Stimulated activated CD4-positive, alpha-beta T cell treated with anti-CD3 and anti-CD28 coated beads, Interleukin-2, amount 100 ng/mL, for 24 hours (primary cell): ENCODE data around the gene DOK1.
A peak's percentile ranks its signal among the peaks of the same experiment; 100 is the strongest.

Experiments used
- DNase-seq, 2 donors: peaks; one replicate each; pipeline ENCODE4 v3.0.0-alpha.2; 2020

Gene DOK1

GRCh38 chr2:74525717-74526648 is 28.5 kb upstream of the DOK1 start, which contains the start of gene DQX1:
Gene DQX1 (minus strand): TSS chr2:74526231. CDS start chr2:74525729, 502 bp downstream.
- no peak for DNase-seq

GRCh38 chr2:74526649-74527230 is 27.8 kb upstream of the DOK1 start:
- DNase-seq, result no peak

- no peak for DNase-seq
Measured at GRCh38 chr2:74527741-74528140, 26.8 kb upstream of the DOK1 start.

GRCh38 chr2:74528600-74529356 is 25.7 kb upstream of the DOK1 start:
- no peak for DNase-seq

GRCh38 chr2:74529357-74530238 is 24.9 kb upstream of the DOK1 start, which contains the start of the genes AUP1 and HTRA2:
Gene AUP1 (minus strand): TSS chr2:74529706. CDS start chr2:74529629, 77 bp downstream.
Gene HTRA2 (plus strand): TSS chr2:74529933. CDS start chr2:74530007, 74 bp downstream.
- DNase-seq, result peak; percentile 92 to 95

- peak; percentile 49 to 53 for DNase-seq
Measured at GRCh38 chr2:74530239-74531187, 24.0 kb upstream of the DOK1 start.

GRCh38 chr2:74531666-74532065 is 22.9 kb upstream of the DOK1 start:
- DNase-seq, result no peak

GRCh38 chr2:74532222-74532621 is 22.3 kb upstream of the DOK1 start:
- no peak for DNase-seq

- no peak for DNase-seq
Measured at GRCh38 chr2:74533464-74533863, 21.1 kb upstream of the DOK1 start.

GRCh38 chr2:74534411-74534810 is 20.1 kb upstream of the DOK1 start:
- no peak for DNase-seq

GRCh38 chr2:74535440-74535965 is 19.0 kb upstream of the DOK1 start:
- DNase-seq, result no peak

GRCh38 chr2:74536166-74536950 is 18.2 kb upstream of the DOK1 start:
- no peak for DNase-seq

- DNase-seq, result no peak
Measured at GRCh38 chr2:74537140-74537539, 17.4 kb upstream of the DOK1 start.

GRCh38 chr2:74538881-74539339 is 15.6 kb upstream of the DOK1 start:
- no peak for DNase-seq

- DNase-seq, result no peak
Measured at GRCh38 chr2:74540291-74540690, 14.2 kb upstream of the DOK1 start.

- DNase-seq, result no peak
Measured at GRCh38 chr2:74542978-74543377, 11.5 kb upstream of the DOK1 start.

- DNase-seq, result no peak
Measured at GRCh38 chr2:74544634-74545033, 9.9 kb upstream of the DOK1 start.

GRCh38 chr2:74546004-74546403 is 8.5 kb upstream of the DOK1 start:
- no peak for DNase-seq

- DNase-seq, result no peak
Measured at GRCh38 chr2:74548285-74548899, 6.1 kb upstream of the DOK1 start.
